Endothelial cell of umbilical vein (primary cell): ENCODE measurements around the gene NUDT2. TPM values are rescaled to one million over a fixed set of nuclear protein-coding genes. Genes with fewer than 3 reads are reported as not detected.
"Not testable (repeated sequence)": the region's sequence is repeated elsewhere in the genome, so short reads cannot be mapped to it uniquely, and the experiment has no call there.

ENCODE experiments used
- BruUV-seq: library from RNA; stranded (reverse); fragments of 400-500 nt; replicated peaks from 2 replicates; lab custom pipeline; 2021; lab: Mats Ljungman, UMichigan
- CTCF ChIA-PET: fragments of 300-600, 350-600 bp; sonication (Branson Sonifier 250); formaldehyde crosslinking; loops from one replicate; lab custom pipeline; 2021; ENCODE audit warnings: antibody characterized with exemption, inconsistent platforms; lab: Charles Lee
- POLR2A ChIA-PET: fragments of 300-600, 350-600 bp; sonication (Branson Sonifier 250); formaldehyde crosslinking; loops from one replicate; lab custom pipeline; 2021; ENCODE audit warnings: antibody characterized with exemption, inconsistent platforms; lab: Charles Lee
- DNase-seq: peaks from one replicate; pipeline ENCODE4 v3.0.0-alpha.2; 2011; ENCODE audit warnings: low read depth, low spot score
- FAIRE-seq: peaks from 2 replicates; lab custom pipeline; 2011; peaks lifted over from hg19 to GRCh38; lab: Jason Lieb, UNC
- H2AFZ ChIP-seq: 2 replicates; pipeline ENCODE4 v1.6.0; 2012; ENCODE audit warnings: low read depth, low read length, control low read depth, inconsistent platforms
- H3K27ac ChIP-seq: 2 replicates; pipeline ENCODE4 v1.5.1; 2011; ENCODE audit warnings: low read depth, mild to moderate bottlenecking, control low read depth, low read length, moderate library complexity; ENCODE audit not compliant: insufficient read depth
- H3K27me3 ChIP-seq, 2 experiments: 2 replicates each; pipeline versions ENCODE4 v1.6.0 to v1.6.1; 2011; ENCODE audit warnings: low read length in 2 of 2, mixed read lengths in 1 of 2; ENCODE audit not compliant: control insufficient read depth in 2 of 2, insufficient read depth in 2 of 2
- H3K36me3 ChIP-seq, 2 experiments: 2 replicates in 1 of 2; 3 replicates in 1 of 2; pipeline ENCODE4 v1.5.1; 2011; ENCODE audit warnings: low read length in 2 of 2, mild to moderate bottlenecking in 1 of 2, moderate library complexity in 1 of 2; ENCODE audit not compliant: control insufficient read depth in 2 of 2, insufficient read depth in 2 of 2; ENCODE audit errors: extremely low read depth in 1 of 2
- H3K4me1 ChIP-seq: 3 replicates; pipeline ENCODE4 v1.5.1; 2011; ENCODE audit warnings: mild to moderate bottlenecking, low read length; ENCODE audit not compliant: control insufficient read depth, insufficient read depth; ENCODE audit errors: extremely low read depth
- H3K4me2 ChIP-seq: 2 replicates; pipeline ENCODE4 v1.6.1; 2011; ENCODE audit warnings: low read length, control low read depth, mixed read lengths; ENCODE audit not compliant: insufficient read depth
- H3K4me3 ChIP-seq, 3 experiments: fragments of 200-600 bp in 1 of 3; sonication (generic), shearing (Covaris generic) in 1 of 3; replicated peaks in 1 of 3; 2 replicates each; pipeline ENCODE4 v1.5.1; 2011 to 2016; ENCODE audit warnings: control low read depth in 3 of 3, low read length in 3 of 3, mild to moderate bottlenecking in 2 of 3, inconsistent platforms in 1 of 3, low read depth in 1 of 3, moderate library complexity in 1 of 3; ENCODE audit not compliant: insufficient read depth in 1 of 3
- H3K79me2 ChIP-seq: 2 replicates; pipeline ENCODE4 v1.6.0; 2012; ENCODE audit warnings: low read length, inconsistent platforms; ENCODE audit not compliant: control insufficient read depth, insufficient read depth
- H3K9ac ChIP-seq: replicated peaks from 2 replicates; pipeline ENCODE3; 2011; ENCODE audit warnings: low read length, control low read depth; ENCODE audit not compliant: insufficient read depth; ENCODE audit errors: extremely low read depth
- H3K9me1 ChIP-seq: replicated peaks from 3 replicates; pipeline ENCODE4 v1.6.0; 2011; ENCODE audit warnings: mild to moderate bottlenecking, low read length; ENCODE audit not compliant: control insufficient read depth, insufficient read depth; ENCODE audit errors: extremely low read depth
- H3K9me3 ChIP-seq: replicated peaks from 2 replicates; pipeline ENCODE4 v1.5.1; 2012; ENCODE audit warnings: low read length, inconsistent platforms; ENCODE audit not compliant: control insufficient read depth, insufficient read depth
- H4K20me1 ChIP-seq: replicated peaks from 2 replicates; pipeline ENCODE3; 2011; ENCODE audit warnings: mild to moderate bottlenecking, low read length; ENCODE audit not compliant: control insufficient read depth, insufficient read depth; ENCODE audit errors: extremely low read depth
- EZH2 ChIP-seq: IDR thresholded peaks from 2 replicates; pipeline ENCODE4 v1.6.1; 2012; ENCODE audit warnings: borderline replicate concordance, low read depth, mild to moderate bottlenecking, moderate library complexity, low read length, inconsistent platforms; ENCODE audit not compliant: severe bottlenecking
- FOS ChIP-seq: IDR thresholded peaks from 2 replicates; pipeline ENCODE4 v1.6.1; 2011; ENCODE audit warnings: mild to moderate bottlenecking, low read length, moderate library complexity, borderline replicate concordance; ENCODE audit not compliant: insufficient read depth
- GATA2 ChIP-seq: IDR thresholded peaks from 2 replicates; pipeline ENCODE4 v1.7.0; 2011; ENCODE audit warnings: low read depth, mild to moderate bottlenecking, moderate library complexity, mixed read lengths, low read length; ENCODE audit not compliant: insufficient read length, insufficient read depth
- JUN ChIP-seq: IDR thresholded peaks from 2 replicates; pipeline ENCODE4 v1.6.1; 2011; ENCODE audit warnings: borderline replicate concordance, low read depth; ENCODE audit not compliant: insufficient read length, insufficient read depth
- MYC ChIP-seq: IDR thresholded peaks from one replicate; pipeline ENCODE4 v1.6.1; 2011; ENCODE audit warnings: mild to moderate bottlenecking, low read depth, low read length
- POLR2A ChIP-seq: IDR thresholded peaks from 2 replicates; pipeline ENCODE4 v1.6.1; 2012; ENCODE audit warnings: low read depth, mild to moderate bottlenecking, control low read depth, low read length
- dilution Hi-C: fragments of 300-500 bp; cut with MboI; formaldehyde crosslinking; loops from one replicate; pipeline ENCODE4 v1.15.0; 2019; ENCODE audit warnings: low sequenced_read_pairs; ENCODE audit not compliant: extremely low pct_ligation_motif_present
- intact Hi-C: fragments of 100-400 bp; cut with micrococcal nuclease; formaldehyde crosslinking; loops from one replicate; pipeline ENCODE4 v1.10.0; 2022
- polyA plus RNA-seq, 4 experiments: library from polyadenylated mRNA; depleted of rRNA in 3 of 4; stranded (reverse) in 3 of 4; unstranded in 1 of 4; fragments of >200 nt; gene quantifications; 2 replicates each; pipeline versions ENCODE4 v1.2.1 to v1.2.3, GENCODE V29; 2011 to 2012; ENCODE audit warnings: missing spikeins in 1 of 4
- total RNA-seq: library from RNA; stranded (reverse); gene quantifications from 2 replicates; pipeline ENCODE4 v1.2.3, GENCODE V29; 2021
- TF ChIP-seq, protein P1 (sequence below): IDR thresholded peaks from 2 replicates; pipeline ENCODE4 v1.6.1; 2011; ENCODE audit not compliant: insufficient read depth, insufficient read length
- TF ChIP-seq, protein P2 (sequence below), 2 donors: IDR thresholded peaks; 1 replicate in 1 of 2; 2 replicates in 1 of 2; pipeline ENCODE4 v1.5.1; 2011; ENCODE audit warnings: low read length in 2 of 2, mild to moderate bottlenecking in 2 of 2, moderate library complexity in 2 of 2, control low read depth in 1 of 2, inconsistent platforms in 1 of 2, low read depth in 1 of 2; ENCODE audit not compliant: insufficient read depth in 1 of 2; ENCODE audit errors: extremely low read depth in 1 of 2

Gene NUDT2
- total and polyA plus RNA-seq, 2 donors (not counting 3 experiments of a cell fraction or from before 2014, with no cell fraction given) = 25.1 to 45.2 TPM

DNA sequence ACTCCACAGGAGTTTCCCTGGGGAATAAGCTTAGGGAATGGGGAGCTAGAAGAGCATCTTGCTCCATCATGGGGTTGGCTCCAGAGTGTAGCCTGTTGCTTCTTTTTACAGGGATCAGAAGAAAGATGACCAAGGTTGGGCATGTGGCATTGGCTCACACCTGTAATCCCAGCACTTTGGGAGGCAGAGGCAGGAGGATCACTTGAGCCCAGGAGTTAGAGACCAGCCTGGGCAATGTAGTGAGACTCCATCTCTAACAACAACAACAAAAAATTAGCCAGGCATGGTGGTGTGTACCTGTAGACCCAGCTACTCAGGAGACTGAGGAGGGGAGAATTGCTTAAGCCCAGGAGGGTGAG, 18.4 kb downstream of the NUDT2 start:
- CTCF ChIA-PET = interaction anchor here (0.6 to 1.4 kb wide), 4 partner anchors 9 to 203 kb away, joined by 3 to 4 read pairs (median 3); no protein-coding TSS in a partner anchor
- FAIRE-seq = no peak
- H3K79me2 ChIP-seq = no peaks in the 10 kb centered on the region

DNA sequence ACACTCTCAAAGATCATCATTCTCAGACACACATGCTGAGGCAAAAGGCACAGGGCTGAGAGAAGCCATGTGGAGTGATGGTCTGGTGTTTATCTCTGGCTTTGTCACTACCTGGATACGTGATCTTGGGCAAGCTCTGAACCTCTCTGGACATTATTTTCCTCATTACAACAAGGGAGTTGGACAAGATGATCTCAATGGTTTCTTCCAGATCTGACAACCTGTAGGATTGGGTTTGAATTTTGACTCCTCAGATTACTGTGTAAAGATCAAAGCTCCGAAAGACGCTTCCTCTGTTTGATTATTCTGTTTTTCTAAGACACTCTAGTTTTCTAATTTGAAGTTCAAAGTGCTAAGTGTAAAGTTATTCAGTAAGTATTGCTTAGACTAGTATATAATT, 20.0 kb downstream of the NUDT2 start:
- no peaks in the 10 kb centered on the region for H3K9me3 ChIP-seq
- POLR2A ChIA-PET = no interaction called here
- no peaks in the 10 kb centered on the region for H3K36me3 ChIP-seq
- H3K27me3 ChIP-seq = no peaks in the 10 kb centered on the region
- DNase-seq = no peak
- no peaks in the 10 kb centered on the region for H3K79me2 ChIP-seq
- no peaks in the 10 kb centered on the region for H3K4me1 ChIP-seq
- no TSS peak for BruUV-seq
- no peaks in the 10 kb centered on the region for H3K9me1 ChIP-seq
- no peak overlapping the region for H3K4me2 ChIP-seq
- CTCF ChIA-PET = interaction anchor here (0.9 to 1.0 kb wide), 2 partner anchors 16 to 30 kb away, joined by 3 read pairs; no protein-coding TSS in a partner anchor
- dilution Hi-C loops = no loop called here
- H3K9ac ChIP-seq = no peak overlapping the region
- TF ChIP-seq, protein P1, sequence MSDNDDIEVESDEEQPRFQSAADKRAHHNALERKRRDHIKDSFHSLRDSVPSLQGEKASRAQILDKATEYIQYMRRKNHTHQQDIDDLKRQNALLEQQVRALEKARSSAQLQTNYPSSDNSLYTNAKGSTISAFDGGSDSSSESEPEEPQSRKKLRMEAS = no peak
- TF ChIP-seq EZH2 = no peak
- no peak for TF ChIP-seq GATA2
- TF ChIP-seq, protein P2, sequence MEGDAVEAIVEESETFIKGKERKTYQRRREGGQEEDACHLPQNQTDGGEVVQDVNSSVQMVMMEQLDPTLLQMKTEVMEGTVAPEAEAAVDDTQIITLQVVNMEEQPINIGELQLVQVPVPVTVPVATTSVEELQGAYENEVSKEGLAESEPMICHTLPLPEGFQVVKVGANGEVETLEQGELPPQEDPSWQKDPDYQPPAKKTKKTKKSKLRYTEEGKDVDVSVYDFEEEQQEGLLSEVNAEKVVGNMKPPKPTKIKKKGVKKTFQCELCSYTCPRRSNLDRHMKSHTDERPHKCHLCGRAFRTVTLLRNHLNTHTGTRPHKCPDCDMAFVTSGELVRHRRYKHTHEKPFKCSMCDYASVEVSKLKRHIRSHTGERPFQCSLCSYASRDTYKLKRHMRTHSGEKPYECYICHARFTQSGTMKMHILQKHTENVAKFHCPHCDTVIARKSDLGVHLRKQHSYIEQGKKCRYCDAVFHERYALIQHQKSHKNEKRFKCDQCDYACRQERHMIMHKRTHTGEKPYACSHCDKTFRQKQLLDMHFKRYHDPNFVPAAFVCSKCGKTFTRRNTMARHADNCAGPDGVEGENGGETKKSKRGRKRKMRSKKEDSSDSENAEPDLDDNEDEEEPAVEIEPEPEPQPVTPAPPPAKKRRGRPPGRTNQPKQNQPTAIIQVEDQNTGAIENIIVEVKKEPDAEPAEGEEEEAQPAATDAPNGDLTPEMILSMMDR (IDR thresholded peaks at IDR 0.05; ENCODE audit: extremely low read depth in 1 of 2, insufficient read depth in 1 of 2, low read depth in 1 of 2, low read length in 2 of 2) = no peak
- TF ChIP-seq JUN = no peak
- no peak for TF ChIP-seq FOS
- no peak for TF ChIP-seq POLR2A
- no peak overlapping the region for H3K4me3 ChIP-seq
- no peak overlapping the region for H3K27ac ChIP-seq
- no peak for FAIRE-seq
- no peaks in the 10 kb centered on the region for H4K20me1 ChIP-seq
- no peak overlapping the region for H2AFZ ChIP-seq
- intact Hi-C loops = loop anchor here (5.0 kb wide), 1 partner anchor 482 kb away; no protein-coding TSS in a partner anchor

More for the DNA sequence above, 18.4 kb downstream of the NUDT2 start:
- BruUV-seq = no TSS peak
- no peaks in the 10 kb centered on the region for H3K4me1 ChIP-seq
- no peaks in the 10 kb centered on the region for H3K27me3 ChIP-seq
- no peaks in the 10 kb centered on the region for H4K20me1 ChIP-seq
- no peak overlapping the region for H3K9ac ChIP-seq
- no peak overlapping the region for H2AFZ ChIP-seq
- H3K4me2 ChIP-seq = no peak overlapping the region
- no peaks in the 10 kb centered on the region for H3K9me1 ChIP-seq
- POLR2A ChIA-PET = no interaction called here
- no peak overlapping the region for H3K4me3 ChIP-seq
- intact Hi-C loops = loop anchor here (5.0 kb wide), 1 partner anchor 480 kb away; no protein-coding TSS in a partner anchor
- dilution Hi-C loops = no loop called here
- TF ChIP-seq JUN (no peak), EZH2 (no peak), MYC (no peak)
- TF ChIP-seq, protein P1 = no peak
- no peaks in the 10 kb centered on the region for H3K9me3 ChIP-seq
- no peak overlapping the region for H3K27ac ChIP-seq
- DNase-seq = no peak
- H3K36me3 ChIP-seq = peaks cover 0 to 4% of the 10 kb centered on the region in 2 experiments

DNA sequence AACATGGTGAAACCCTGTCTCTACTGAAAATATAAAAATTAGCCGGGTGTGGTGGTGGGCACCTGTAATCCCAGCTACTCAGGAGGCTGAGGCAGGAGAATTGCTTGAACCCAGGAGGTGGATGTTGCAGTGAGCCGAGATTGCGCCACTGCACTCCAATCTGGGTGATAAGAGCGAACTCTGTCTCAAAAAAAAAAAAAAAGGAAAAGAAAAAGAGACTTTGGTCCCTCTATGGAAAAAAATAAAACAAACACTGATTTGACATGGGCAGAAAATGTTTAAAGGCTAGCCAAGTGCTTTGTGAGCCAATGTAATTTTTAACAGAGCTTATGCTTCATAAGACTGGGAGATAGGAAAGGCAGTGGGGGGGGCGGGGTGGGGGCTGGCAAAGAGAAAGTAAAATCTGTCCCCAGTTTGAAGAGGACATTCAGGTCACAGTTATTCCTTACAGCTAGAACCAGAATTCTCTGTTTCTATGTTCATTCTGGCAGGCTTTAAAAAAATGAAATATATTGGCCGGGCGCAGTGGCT, 22.8 kb downstream of the NUDT2 start:
- dilution Hi-C loops, intact Hi-C loops, H3K79me2 ChIP-seq, H2AFZ ChIP-seq, CTCF ChIA-PET, POLR2A ChIA-PET, DNase-seq, H3K4me2 ChIP-seq, H4K20me1 ChIP-seq, H3K27ac ChIP-seq, H3K36me3 ChIP-seq, H3K9me1 ChIP-seq, H3K4me3 ChIP-seq, H3K27me3 ChIP-seq, H3K9me3 ChIP-seq, H3K4me1 ChIP-seq, H3K9ac ChIP-seq, FAIRE-seq, BruUV-seq: not testable (repeated sequence)
